Measurements from ENCODE around the gene SLA2.

Gene SLA2

DNA sequence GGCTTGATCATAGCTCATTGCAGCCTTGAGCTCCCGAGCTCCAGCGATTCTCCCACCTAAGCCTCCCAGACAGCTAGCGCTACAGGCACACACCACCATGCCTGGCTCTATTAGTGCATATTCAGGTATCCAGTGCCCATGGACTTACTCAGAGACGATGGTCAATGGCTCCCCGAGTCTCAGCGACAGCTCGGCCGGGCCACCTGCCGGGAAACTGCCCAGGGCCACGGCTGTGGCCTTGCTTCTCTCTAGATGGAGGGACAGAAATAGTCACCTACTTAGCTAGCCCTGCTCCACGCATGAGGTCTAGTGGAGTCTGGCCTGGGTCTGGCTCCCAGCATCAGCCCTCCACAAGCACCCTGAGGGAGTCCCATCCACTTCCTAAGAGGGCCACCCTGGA lies 11.7 kb downstream of the SLA2 start:
- H3K27me3 Mint-ChIP-seq (ENCODE audit: low read depth): no peaks in the 10 kb centered on the region
- H3K9me3 Mint-ChIP-seq: no peaks in the 10 kb centered on the region
- no peak overlapping the region for H3K4me3 Mint-ChIP-seq
- H3K4me1 Mint-ChIP-seq (ENCODE audit: low read depth): peaks cover 20% of the 10 kb centered on the region
- peaks cover 59% of the 10 kb centered on the region for H3K36me3 Mint-ChIP-seq (ENCODE audit: low read depth)
- no peak overlapping the region for H3K27ac Mint-ChIP-seq
- no peak for DNase-seq (ENCODE audit: low spot score)

DNA sequence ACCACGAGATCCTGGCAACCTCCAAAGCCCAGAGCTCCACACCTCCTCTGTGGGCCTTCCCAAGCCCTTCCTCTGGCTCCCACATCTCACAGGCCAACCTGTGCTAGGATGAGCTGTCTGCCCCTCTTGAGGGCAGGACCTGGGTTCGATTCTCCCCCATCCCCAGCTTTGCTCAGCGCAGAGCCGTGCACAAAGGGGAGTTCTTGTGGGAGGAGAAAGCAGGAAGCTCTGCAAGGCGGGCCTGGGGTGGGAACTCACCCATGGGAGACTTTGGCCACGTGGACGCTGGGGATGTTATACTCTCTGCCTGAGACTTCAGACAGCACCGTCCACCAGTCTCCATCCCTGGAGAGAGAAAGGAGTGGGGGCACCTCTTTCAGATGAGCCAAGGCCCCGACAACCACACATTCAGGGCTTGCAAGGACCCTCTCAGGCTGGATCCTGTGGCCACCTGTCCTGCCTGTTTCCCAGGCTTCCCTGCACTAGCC lies 12.7 kb downstream of the SLA2 start:
- H3K4me1 Mint-ChIP-seq (ENCODE audit: low read depth): peaks cover 23% of the 10 kb centered on the region
- H3K27ac Mint-ChIP-seq: peak overlapping the region; percentile 35
- no peaks in the 10 kb centered on the region for H3K9me3 Mint-ChIP-seq
- peaks cover 54% of the 10 kb centered on the region for H3K36me3 Mint-ChIP-seq (ENCODE audit: low read depth)
- no peak for DNase-seq (ENCODE audit: low spot score)
- no peaks in the 10 kb centered on the region for H3K27me3 Mint-ChIP-seq (ENCODE audit: low read depth)
- H3K4me3 Mint-ChIP-seq: no peak overlapping the region

DNA sequence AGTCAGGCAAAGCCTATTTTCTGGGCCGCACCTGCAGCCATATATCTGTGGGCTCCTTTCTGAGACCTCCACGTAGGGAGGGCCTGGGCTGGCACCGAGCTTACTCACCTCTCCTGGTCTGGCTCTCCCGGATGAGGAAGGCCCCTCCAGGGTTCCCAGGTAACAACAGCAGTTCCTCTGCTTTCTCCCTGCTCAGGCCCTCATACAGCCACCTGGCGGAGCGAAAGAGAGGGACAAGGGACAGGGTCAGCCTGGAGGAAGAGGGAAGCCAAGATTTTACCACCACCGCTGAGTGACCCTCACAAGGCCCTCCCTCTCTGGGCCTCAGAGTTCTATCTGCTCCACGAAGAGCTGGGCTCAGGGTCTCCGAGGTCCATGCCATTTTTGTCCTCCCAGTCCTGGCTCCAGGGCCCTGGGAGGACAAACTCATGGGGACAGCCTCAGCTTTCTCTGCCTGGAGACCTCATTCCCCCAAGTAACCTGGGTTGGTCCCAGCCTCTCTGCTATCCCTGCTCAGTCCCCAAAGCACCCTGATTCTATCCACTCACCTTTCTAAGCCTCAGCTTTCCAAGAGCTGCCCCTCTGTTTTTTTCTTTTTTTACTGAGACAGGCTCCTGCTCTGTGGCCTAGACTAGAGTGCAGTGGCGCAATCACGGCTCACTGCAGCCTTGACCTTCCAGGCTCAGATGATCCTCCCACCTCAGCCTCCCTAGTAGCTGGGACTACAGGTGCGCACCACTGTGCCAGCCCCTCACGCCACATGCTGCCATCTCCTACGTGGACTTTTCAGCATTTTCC lies 13.3 kb downstream of the SLA2 start:
- Mint-ChIP-seq H3K4me3 (no peak overlapping the region), H3K9me3 (no peaks in the 10 kb centered on the region)

DNA sequence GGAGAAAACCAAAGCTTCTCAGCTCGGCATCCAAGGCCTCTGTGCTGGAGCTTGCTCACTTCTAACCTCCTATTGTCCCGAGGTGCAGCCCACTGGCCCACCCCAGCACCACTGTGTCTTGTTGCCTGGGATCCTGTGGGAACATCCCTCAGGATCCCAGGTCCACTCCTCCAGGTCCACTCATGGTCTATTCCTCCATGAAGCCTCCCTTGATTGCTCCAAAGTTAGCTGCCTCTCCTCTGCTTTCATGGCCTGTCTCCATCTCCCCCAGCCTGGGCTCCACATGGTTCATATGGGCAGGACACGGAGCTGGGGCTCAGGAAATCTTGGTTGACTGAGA lies 13.9 kb downstream of the SLA2 start:
- Mint-ChIP-seq H3K4me1 (ENCODE audit: low read depth) (peaks cover 27% of the 10 kb centered on the region), H3K4me3 (no peak overlapping the region), H3K27ac (peak overlapping the region; percentile 59), H3K9me3 (no peaks in the 10 kb centered on the region), H3K27me3 (ENCODE audit: low read depth) (no peaks in the 10 kb centered on the region), H3K36me3 (ENCODE audit: low read depth) (peaks cover 61% of the 10 kb centered on the region)
- no peak for DNase-seq (ENCODE audit: low spot score)

More for the DNA sequence above, 13.3 kb downstream of the SLA2 start:
- Mint-ChIP-seq H3K27me3 (ENCODE audit: low read depth) (no peaks in the 10 kb centered on the region), H3K4me1 (ENCODE audit: low read depth) (peaks cover 27% of the 10 kb centered on the region), H3K27ac (peak overlapping the region; percentile 59), H3K36me3 (ENCODE audit: low read depth) (peaks cover 58% of the 10 kb centered on the region)
- DNase-seq (ENCODE audit: low spot score): no peak

DNA sequence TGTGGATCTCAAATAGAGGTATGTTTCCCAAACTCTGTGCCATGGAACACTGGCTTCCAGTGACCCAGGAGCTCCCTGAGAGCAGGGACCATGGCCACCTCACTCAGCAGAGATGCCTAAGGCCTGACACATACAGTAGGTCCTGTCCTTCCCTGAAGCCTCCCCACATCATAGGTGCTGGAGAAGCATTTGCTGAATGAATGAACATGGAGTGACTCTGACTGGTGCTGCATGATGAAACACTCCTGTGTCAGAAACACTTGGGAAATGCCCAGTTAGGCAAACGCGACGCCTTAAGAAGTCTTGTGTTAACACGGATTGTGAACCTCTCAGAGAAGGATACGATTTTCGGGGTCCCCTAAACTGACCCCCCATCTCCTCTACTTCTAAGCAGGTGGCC lies 14.3 kb downstream of the SLA2 start:
- Mint-ChIP-seq H3K36me3 (ENCODE audit: low read depth) (peaks cover 63% of the 10 kb centered on the region), H3K27me3 (ENCODE audit: low read depth) (no peaks in the 10 kb centered on the region), H3K4me1 (ENCODE audit: low read depth) (peaks cover 28% of the 10 kb centered on the region), H3K27ac (peak overlapping the region; percentile 59), H3K4me3 (no peak overlapping the region), H3K9me3 (no peaks in the 10 kb centered on the region)
- DNase-seq (ENCODE audit: low spot score): no peak

DNA sequence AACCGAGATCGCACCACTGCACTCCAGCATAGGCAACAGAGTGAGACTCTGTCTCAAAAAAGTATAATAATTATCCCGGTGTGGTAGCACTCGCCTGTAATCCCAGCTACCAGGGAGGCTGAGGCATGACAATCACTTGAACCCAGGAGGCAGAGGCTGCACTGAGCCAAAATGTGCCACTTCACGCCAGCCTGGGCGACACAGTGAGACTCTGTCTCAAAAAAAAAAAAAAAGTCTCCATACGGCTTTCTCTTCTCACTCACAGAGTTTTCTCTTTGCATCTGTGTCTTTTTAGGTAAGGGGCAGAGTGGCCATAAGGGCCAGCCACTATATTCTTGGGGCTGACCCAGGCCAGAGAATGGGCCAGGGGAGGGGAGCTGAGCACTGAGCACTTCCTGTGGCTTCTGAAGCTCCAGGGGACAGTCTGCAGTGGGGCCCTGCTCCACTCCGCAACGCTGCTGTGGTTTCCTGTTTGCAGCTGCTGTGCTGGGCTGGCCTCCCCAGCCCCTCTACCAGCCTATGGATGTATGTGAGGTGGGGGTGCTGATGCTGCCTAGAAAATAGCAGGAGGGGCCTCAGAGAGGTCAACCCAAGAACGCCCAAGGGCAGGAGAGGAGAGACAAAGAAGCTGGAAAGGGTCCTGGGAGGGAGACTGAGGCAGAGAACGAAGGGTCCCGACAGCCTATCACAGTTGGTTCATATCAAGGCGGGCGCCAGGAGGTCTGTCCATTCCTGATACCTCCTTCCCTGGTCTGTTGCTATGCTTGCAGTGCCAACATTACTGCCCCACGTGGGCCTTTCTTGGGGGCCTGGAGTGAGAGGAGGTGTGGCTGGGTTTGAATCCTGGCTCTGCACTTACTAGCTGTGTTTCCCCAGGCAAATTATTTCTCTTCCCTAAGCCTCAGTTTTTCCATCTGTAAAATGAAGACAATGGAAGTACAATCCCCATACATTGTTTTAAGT lies 16.0 kb downstream of the SLA2 start:
- Mint-ChIP-seq H3K4me1 (ENCODE audit: low read depth) (peaks cover 28% of the 10 kb centered on the region), H3K9me3 (no peaks in the 10 kb centered on the region), H3K4me3 (peak overlapping the region; percentile 73), H3K27me3 (ENCODE audit: low read depth) (no peaks in the 10 kb centered on the region), H3K36me3 (ENCODE audit: low read depth) (peaks cover 65% of the 10 kb centered on the region), H3K27ac (peak overlapping the region; percentile 94)
- DNase-seq (ENCODE audit: low spot score): peak; percentile 49

DNA sequence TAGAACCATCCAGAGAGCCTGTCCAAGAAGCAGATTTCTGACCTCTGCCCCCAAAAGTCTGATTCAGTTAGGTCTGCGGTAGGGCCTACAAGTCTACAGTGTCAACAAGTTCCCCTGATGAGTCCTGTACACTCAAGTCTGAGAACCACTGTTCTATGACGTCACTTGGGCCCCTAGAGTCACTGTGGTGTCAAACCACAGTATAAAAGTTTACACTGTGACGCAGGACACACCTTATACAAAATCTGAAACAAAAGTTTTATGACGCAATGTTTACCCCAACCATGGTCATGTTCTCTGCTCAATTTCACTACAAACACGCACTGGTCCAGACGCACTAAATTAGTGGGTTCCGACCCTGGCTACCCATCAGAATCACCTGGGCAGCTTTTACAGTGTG lies 17.9 kb downstream of the SLA2 start:
- Mint-ChIP-seq H3K27me3 (ENCODE audit: low read depth) (no peaks in the 10 kb centered on the region), H3K4me1 (ENCODE audit: low read depth) (peaks cover 35% of the 10 kb centered on the region), H3K4me3 (no peak overlapping the region), H3K27ac (no peak overlapping the region), H3K36me3 (ENCODE audit: low read depth) (peaks cover 75% of the 10 kb centered on the region), H3K9me3 (no peaks in the 10 kb centered on the region)
- DNase-seq (ENCODE audit: low spot score): no peak

DNA sequence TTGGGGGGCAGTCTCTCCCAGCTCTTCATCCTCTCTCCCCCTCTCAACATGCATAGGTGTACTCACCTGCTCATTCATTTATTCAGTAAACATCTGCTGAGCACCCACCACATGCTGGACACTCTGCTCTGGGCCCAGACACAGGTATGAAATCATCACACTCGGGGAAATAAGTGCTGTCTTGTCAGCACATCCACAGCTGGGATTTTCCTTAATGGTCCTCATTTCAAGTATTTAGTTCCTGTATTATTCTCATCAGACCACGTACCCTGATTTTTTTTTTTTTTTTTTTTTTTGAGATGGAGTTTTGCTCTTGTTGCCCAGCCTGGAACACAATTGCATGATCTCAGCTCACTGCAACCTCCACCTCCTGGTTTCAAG lies 21.1 kb downstream of the SLA2 start:
- Mint-ChIP-seq H3K27me3 (ENCODE audit: low read depth) (no peaks in the 10 kb centered on the region), H3K4me3 (no peak overlapping the region), H3K4me1 (ENCODE audit: low read depth) (peaks cover 24% of the 10 kb centered on the region), H3K27ac (peak overlapping the region; percentile 4), H3K9me3 (no peaks in the 10 kb centered on the region), H3K36me3 (ENCODE audit: low read depth) (peaks cover 58% of the 10 kb centered on the region)
- no peak for DNase-seq (ENCODE audit: low spot score)

DNA sequence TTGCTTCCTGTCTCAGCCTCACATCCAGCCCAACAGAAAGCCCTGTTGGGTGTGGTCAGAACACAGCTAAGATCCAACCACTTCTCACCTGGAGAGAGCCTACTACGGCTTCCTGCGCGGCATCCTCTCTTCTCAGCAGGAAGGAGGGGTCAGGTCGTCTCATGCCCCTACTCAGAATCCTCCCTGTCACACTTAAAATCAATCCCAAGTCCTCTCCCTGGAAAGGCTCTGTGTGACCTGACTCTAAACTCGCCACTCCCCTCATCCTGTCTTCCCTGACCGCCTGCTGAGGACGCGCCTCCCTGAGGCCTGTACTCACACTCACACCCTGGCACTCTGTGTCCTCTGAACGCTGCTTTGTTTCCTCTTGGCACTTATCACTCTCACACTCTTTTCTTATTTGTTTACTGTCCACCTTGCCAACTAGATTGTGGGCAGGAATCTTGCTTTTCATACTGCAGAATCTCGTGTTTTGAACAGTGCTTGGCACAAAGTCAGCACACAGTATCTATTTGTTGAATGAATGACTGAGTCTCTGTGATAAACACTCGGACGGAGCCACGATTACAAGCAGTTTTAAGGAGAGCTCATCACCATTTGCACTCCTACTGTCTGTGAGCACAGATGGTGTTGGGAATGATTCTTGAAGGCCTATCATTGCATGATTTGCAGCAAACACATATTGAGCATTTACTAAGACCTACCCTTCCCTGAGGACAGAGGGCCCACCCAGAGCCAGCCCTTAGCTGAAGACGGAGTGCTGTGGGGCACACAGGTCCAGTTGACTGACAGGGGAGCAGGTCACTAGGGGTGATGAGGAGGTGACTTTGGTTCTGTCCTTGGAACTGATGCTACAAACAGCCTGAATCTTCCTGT lies 21.7 kb downstream of the SLA2 start:
- Mint-ChIP-seq H3K27me3 (ENCODE audit: low read depth) (no peaks in the 10 kb centered on the region), H3K9me3 (no peaks in the 10 kb centered on the region), H3K4me3 (no peak overlapping the region), H3K36me3 (ENCODE audit: low read depth) (peaks cover 55% of the 10 kb centered on the region), H3K27ac (peak overlapping the region; percentile 74), H3K4me1 (ENCODE audit: low read depth) (peaks cover 21% of the 10 kb centered on the region)
- DNase-seq (ENCODE audit: low spot score): no peak

DNA sequence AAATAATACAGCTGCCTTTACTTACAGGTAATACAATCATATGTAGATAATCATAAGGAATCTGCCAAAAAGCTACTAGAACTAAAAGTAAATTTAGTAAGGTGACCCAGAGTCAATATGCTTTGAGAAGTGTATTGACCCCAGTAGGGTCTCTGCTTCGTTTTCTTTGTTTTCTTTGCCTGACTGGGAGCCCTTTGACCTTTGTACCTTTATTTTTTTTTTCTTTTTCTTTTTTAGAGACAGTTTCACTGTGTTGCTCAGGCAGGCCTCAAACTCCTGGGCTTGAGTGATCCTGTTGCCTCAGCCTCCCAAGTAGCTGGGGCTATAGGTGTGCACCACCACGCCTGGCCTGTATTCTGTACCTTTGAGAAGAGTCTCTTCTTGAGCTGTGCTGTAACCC lies 22.6 kb downstream of the SLA2 start:
- no peak for DNase-seq (ENCODE audit: low spot score)
- Mint-ChIP-seq H3K27me3 (ENCODE audit: low read depth) (no peaks in the 10 kb centered on the region), H3K9me3 (no peaks in the 10 kb centered on the region), H3K36me3 (ENCODE audit: low read depth) (peaks cover 52% of the 10 kb centered on the region), H3K4me1 (ENCODE audit: low read depth) (peaks cover 18% of the 10 kb centered on the region), H3K4me3 (no peak overlapping the region), H3K27ac (no peak overlapping the region)

DNA sequence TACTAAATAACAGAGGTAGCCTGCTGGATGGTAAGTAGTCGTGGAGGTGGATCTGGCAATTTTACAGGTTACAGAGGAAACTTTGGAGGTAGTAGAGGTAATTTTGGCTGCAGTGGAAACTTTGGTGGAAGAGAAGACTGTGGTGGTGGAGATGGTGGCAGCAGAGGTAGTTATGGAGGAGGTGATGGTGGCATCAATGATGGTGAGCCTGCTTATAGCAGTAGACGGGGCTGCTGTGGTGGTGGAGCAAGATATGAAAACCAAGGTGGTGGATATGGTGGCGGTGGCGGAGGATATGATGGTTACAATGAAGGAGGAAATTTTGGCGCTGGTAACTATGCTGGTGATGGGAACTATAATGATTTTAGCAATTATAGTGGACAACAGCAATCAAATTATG lies 25.1 kb downstream of the SLA2 start:
- Mint-ChIP-seq H3K36me3 (ENCODE audit: low read depth) (peaks cover 31% of the 10 kb centered on the region), H3K27ac (peak overlapping the region; percentile 18), H3K4me3 (no peak overlapping the region), H3K27me3 (ENCODE audit: low read depth) (no peaks in the 10 kb centered on the region), H3K4me1 (ENCODE audit: low read depth) (peaks cover 13% of the 10 kb centered on the region), H3K9me3 (no peaks in the 10 kb centered on the region)
- DNase-seq (ENCODE audit: low spot score): no peak

DNA sequence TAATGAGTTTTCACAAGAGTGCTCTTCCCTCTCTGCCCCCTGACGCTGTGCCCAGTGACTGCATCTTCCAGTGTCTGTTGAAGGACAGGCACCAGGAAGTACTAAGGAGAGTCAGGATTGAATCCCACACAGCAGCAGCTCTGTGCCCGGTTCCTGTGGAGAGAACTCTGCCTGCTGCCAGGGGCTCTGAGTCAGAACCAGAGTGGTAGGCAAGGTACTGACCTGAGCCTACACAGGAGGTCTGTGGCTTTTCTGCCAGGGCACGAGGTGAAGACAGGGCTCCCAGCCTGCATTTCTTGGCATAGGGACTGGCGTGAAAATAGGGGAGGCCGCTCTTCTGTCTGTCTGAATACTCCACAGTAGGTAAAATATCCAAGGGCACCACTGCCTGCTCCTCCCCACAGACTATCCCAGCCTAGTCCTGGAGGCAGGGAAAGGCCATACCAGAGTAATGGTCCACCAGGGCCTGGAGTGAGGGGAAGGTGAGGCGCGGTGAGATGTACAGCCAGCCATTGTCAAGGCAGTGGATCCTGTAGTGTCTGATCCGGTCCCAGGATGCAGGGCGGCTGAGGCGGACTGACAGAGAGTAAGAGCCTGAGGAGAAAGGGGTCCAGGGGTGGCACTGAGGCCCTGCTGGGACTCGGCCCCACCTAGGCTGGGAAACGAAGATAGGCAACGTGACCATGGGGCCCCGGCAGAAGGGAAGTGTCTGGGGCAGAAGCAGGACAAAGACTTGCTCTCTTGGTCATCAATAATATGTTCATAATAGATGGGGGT lies 31.0 kb downstream of the SLA2 start:
- H3K4me3 Mint-ChIP-seq: no peak overlapping the region
- DNase-seq (ENCODE audit: low spot score): no peak
- H3K27ac Mint-ChIP-seq: peak overlapping the region; percentile 49
- H3K27me3 Mint-ChIP-seq (ENCODE audit: low read depth): no peaks in the 10 kb centered on the region
- H3K36me3 Mint-ChIP-seq (ENCODE audit: low read depth): peaks cover 52% of the 10 kb centered on the region
- no peaks in the 10 kb centered on the region for H3K9me3 Mint-ChIP-seq
- peaks cover 5% of the 10 kb centered on the region for H3K4me1 Mint-ChIP-seq (ENCODE audit: low read depth)

DNA sequence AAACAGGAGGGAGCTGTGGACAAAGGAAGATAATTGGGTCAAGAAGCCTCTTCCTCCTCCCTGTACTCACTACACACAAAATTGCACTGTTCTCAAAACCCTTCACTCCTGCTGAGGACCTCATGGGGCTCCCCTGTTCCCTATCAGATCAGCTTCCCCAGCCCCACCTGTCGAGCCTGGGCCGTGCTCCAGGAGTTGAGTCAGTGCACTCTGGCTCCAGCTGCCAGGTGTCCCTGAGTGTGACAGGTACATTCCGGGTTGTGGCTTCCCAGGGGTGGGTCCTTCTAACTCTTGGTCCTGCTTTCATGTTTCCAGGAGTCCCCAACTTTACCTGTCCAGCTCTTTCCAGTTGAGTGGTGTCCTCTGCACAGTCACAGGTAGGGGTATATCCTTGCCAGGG lies 32.0 kb downstream of the SLA2 start:
- Mint-ChIP-seq H3K4me1 (ENCODE audit: low read depth) (peaks cover 5% of the 10 kb centered on the region), H3K9me3 (no peaks in the 10 kb centered on the region), H3K27me3 (ENCODE audit: low read depth) (no peaks in the 10 kb centered on the region), H3K36me3 (ENCODE audit: low read depth) (peaks cover 60% of the 10 kb centered on the region), H3K27ac (no peak overlapping the region), H3K4me3 (no peak overlapping the region)
- DNase-seq (ENCODE audit: low spot score): no peak

Measured in T-helper 2 cell treated with Interferon-gamma antibody and Interleukin-4, amounts not matched to agents 5 μg/mL and 100 μg/mL, for 36 hours (primary cell).